Mesangial cell (primary cell): Measurements from ENCODE around the gene TPRG1. TPM values are rescaled to one million over a fixed set of nuclear protein-coding genes. Genes with fewer than 3 reads are reported as not detected.

ENCODE experiments used
- total RNA-seq: library from RNA; depleted of rRNA; stranded (reverse); fragments of >200 nt; gene quantifications from 2 replicates; pipeline ENCODE4 v1.2.3, GENCODE V29; 2015

TPRG1 gene, protein sequence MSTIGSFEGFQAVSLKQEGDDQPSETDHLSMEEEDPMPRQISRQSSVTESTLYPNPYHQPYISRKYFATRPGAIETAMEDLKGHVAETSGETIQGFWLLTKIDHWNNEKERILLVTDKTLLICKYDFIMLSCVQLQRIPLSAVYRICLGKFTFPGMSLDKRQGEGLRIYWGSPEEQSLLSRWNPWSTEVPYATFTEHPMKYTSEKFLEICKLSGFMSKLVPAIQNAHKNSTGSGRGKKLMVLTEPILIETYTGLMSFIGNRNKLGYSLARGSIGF
- not detected in 2 replicates for total RNA-seq

GRCh38 chr3:189171707-189172106 lies at the start of gene TPRG1:
Gene TPRG1, plus strand, starts transcription at chr3:189171971. Its CDS starts 35,414 bp downstream, at chr3:189207385.

